Keratinocyte (primary cell): ENCODE results near the gene DLG2. TPM values are rescaled to one million over a fixed set of nuclear protein-coding genes. Genes with fewer than 3 reads are reported as not detected.

Experiments used
- DNase-seq: peaks from one replicate; pipeline ENCODE4 v3.0.0-alpha.2; 2011; ENCODE audit warnings: low read depth, missing footprints, low spot score
- FAIRE-seq: peaks from 2 replicates; lab custom pipeline; 2011; peaks lifted over from hg19 to GRCh38; lab: Jason Lieb, UNC
- H2AFZ ChIP-seq: 2 replicates; pipeline ENCODE4 v1.6.0; 2012; ENCODE audit warnings: low read length, control low read depth, inconsistent platforms; ENCODE audit not compliant: control insufficient read depth
- H3K27ac ChIP-seq: 2 replicates; pipeline ENCODE4 v1.5.1; 2011; ENCODE audit warnings: low read length; ENCODE audit not compliant: control insufficient read depth, insufficient read depth
- H3K27me3 ChIP-seq: 3 replicates; pipeline ENCODE4 v1.6.0; 2011; ENCODE audit warnings: low read length; ENCODE audit not compliant: control insufficient read depth, insufficient read depth; ENCODE audit errors: extremely low read depth
- H3K36me3 ChIP-seq, 2 experiments: 2 replicates in 1 of 2; 3 replicates in 1 of 2; pipeline ENCODE4 v1.5.1; 2011; ENCODE audit warnings: low read length in 2 of 2, mild to moderate bottlenecking in 1 of 2; ENCODE audit not compliant: control insufficient read depth in 2 of 2, insufficient read depth in 2 of 2; ENCODE audit errors: extremely low read depth in 1 of 2
- H3K4me1 ChIP-seq: 3 replicates; pipeline ENCODE4 v1.5.1; 2011; ENCODE audit warnings: low read length; ENCODE audit not compliant: control insufficient read depth, insufficient read depth; ENCODE audit errors: extremely low read depth
- H3K4me2 ChIP-seq: 3 replicates; pipeline ENCODE4 v1.6.0; 2011; ENCODE audit warnings: low read depth, low read length; ENCODE audit not compliant: control insufficient read depth, insufficient read depth; ENCODE audit errors: extremely low read depth
- H3K4me3 ChIP-seq, 3 experiments: fragments of 200-600 bp in 1 of 3; sonication (generic) in 1 of 3; 2 replicates in 2 of 3; 3 replicates in 1 of 3; pipeline ENCODE4 v1.5.1; 2011 to 2016; ENCODE audit warnings: low read length in 3 of 3, mild to moderate bottlenecking in 3 of 3, control low read depth in 2 of 3, inconsistent platforms in 1 of 3, low read depth in 1 of 3, mixed read lengths in 1 of 3, mixed run types in 1 of 3, moderate library complexity in 1 of 3; ENCODE audit not compliant: control insufficient read depth in 2 of 3, insufficient read depth in 2 of 3; ENCODE audit errors: extremely low read depth in 1 of 3
- H3K79me2 ChIP-seq: 2 replicates; pipeline ENCODE4 v1.6.0; 2012; ENCODE audit warnings: low read length; ENCODE audit not compliant: control insufficient read depth, insufficient read depth
- H3K9ac ChIP-seq: 3 replicates; pipeline ENCODE4 v1.6.0; 2011; ENCODE audit warnings: low read length; ENCODE audit not compliant: control insufficient read depth, insufficient read depth; ENCODE audit errors: extremely low read depth
- H3K9me1 ChIP-seq: 3 replicates; pipeline ENCODE4 v1.6.0; 2011; ENCODE audit warnings: low read length; ENCODE audit not compliant: control insufficient read depth, insufficient read depth; ENCODE audit errors: extremely low read depth
- H3K9me3 ChIP-seq: 2 replicates; pipeline ENCODE4 v1.5.1; 2012; ENCODE audit warnings: low read depth, low read length; ENCODE audit not compliant: control insufficient read depth
- H4K20me1 ChIP-seq: 3 replicates; pipeline ENCODE4 v1.6.0; 2011; ENCODE audit warnings: low read length; ENCODE audit not compliant: control insufficient read depth, insufficient read depth; ENCODE audit errors: extremely low read depth
- EZH2 ChIP-seq: IDR thresholded peaks from one replicate; pipeline ENCODE4 v1.6.1; 2012; ENCODE audit warnings: inconsistent platforms, mild to moderate bottlenecking, low read length, moderate library complexity
- dilution Hi-C: fragments of 300-500 bp; cut with MboI; formaldehyde crosslinking; loops from one replicate; pipeline ENCODE4 v1.7.0; 2020; ENCODE audit warnings: low sequenced_read_pairs; ENCODE audit not compliant: extremely low pct_ligation_motif_present
- polyA plus RNA-seq, 5 experiments: library from polyadenylated mRNA; depleted of rRNA in 3 of 5; stranded (reverse) in 3 of 5; stranded (forward) in 1 of 5; unstranded in 1 of 5; fragments of >200 nt; gene quantifications; 1 replicate in 1 of 5; 2 replicates in 3 of 5; 3 replicates in 1 of 5; pipeline versions ENCODE4 v1.2.1 to v1.2.3, GENCODE V29; 2011 to 2012; ENCODE audit warnings: missing spikeins in 2 of 5, low read depth in 1 of 5, low replicate concordance in 1 of 5
- TF ChIP-seq, protein P1 (sequence below), 3 experiments: IDR thresholded peaks in 1 of 3; conservative IDR thresholded peaks in 1 of 3; optimal IDR thresholded peaks in 1 of 3; 2 replicates in 2 of 3; 3 replicates in 1 of 3; pipeline versions ENCODE3 to v1.5.1; 2011; ENCODE audit warnings: low read length in 3 of 3, mild to moderate bottlenecking in 3 of 3, moderate library complexity in 2 of 3, control low read depth in 1 of 3, inconsistent platforms in 1 of 3; ENCODE audit not compliant: insufficient read depth in 2 of 3; ENCODE audit errors: extremely low read depth in 1 of 3

Gene DLG2
- polyA plus RNA-seq, 1 donor (not counting 4 experiments of a cell fraction or from before 2014, with no cell fraction given), result 0.55 TPM

DNA sequence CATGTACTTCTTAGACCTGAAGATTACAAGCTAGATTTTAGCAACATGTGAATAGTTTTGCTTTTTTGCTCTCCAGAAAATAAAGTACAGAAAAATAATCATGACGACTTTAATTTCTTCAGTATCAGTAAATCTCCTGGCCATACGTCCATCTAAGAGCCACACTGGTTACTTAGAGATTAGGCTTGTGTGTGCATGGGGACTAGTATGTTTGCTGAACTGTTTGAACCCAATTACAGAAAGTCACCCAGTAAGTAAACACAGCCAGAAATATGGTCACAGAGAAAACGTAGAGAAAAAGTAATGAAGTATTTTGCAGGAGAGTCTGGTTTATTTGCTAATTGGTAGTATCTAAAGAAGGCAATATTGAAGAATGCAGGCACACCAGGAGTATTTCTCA lies 1287.3 kb downstream of the DLG2 start:
- Histone ChIP-seq H4K20me1 (no peaks in the 10 kb centered on the region), H3K27me3 (no peaks in the 10 kb centered on the region), H3K9me1 (no peaks in the 10 kb centered on the region), H2AFZ (no peak overlapping the region), H3K4me1 (no peaks in the 10 kb centered on the region), H3K4me3 (no peak overlapping the region), H3K36me3 (no peaks in the 10 kb centered on the region), H3K9ac (no peak overlapping the region), H3K79me2 (no peaks in the 10 kb centered on the region), H3K9me3 (no peaks in the 10 kb centered on the region), H3K27ac (no peak overlapping the region), H3K4me2 (no peak overlapping the region)
- dilution Hi-C loops, result no loop called here
- no peak for TF ChIP-seq EZH2
- TF ChIP-seq, protein P1, sequence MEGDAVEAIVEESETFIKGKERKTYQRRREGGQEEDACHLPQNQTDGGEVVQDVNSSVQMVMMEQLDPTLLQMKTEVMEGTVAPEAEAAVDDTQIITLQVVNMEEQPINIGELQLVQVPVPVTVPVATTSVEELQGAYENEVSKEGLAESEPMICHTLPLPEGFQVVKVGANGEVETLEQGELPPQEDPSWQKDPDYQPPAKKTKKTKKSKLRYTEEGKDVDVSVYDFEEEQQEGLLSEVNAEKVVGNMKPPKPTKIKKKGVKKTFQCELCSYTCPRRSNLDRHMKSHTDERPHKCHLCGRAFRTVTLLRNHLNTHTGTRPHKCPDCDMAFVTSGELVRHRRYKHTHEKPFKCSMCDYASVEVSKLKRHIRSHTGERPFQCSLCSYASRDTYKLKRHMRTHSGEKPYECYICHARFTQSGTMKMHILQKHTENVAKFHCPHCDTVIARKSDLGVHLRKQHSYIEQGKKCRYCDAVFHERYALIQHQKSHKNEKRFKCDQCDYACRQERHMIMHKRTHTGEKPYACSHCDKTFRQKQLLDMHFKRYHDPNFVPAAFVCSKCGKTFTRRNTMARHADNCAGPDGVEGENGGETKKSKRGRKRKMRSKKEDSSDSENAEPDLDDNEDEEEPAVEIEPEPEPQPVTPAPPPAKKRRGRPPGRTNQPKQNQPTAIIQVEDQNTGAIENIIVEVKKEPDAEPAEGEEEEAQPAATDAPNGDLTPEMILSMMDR (optimal IDR thresholded peaks at IDR 0.05 in 1 of 3, IDR thresholded peaks at IDR 0.05 in 1 of 3, conservative IDR thresholded peaks at IDR 0.05 in 1 of 3; ENCODE audit: extremely low read depth in 1 of 3, insufficient read depth in 2 of 3, low read length in 3 of 3), result no peak
- DNase-seq, result no peak
- no peak for FAIRE-seq

DNA sequence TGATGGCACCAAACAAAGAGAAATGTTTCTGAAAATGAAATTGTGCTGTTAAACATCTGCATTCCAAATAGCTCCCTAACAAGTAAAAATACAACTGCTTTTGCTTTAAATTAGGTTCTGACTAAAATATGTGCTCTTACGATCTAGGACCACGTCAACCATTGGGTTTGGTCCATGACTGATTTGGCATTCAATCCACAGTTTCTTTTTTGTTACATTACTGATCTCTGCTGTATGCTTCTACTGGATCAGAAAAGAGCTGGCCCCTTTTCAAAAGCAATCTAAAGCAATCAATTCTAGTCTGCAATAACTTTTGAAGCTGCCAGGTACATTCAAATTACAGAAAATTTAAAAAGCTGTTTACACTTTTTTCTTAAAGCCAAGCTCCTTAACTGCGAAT lies 1293.9 kb downstream of the DLG2 start:
- Histone ChIP-seq H2AFZ (no peak overlapping the region), H3K79me2 (no peaks in the 10 kb centered on the region), H3K4me2 (no peak overlapping the region), H3K9me3 (no peaks in the 10 kb centered on the region), H3K27me3 (no peaks in the 10 kb centered on the region), H4K20me1 (no peaks in the 10 kb centered on the region), H3K9ac (no peak overlapping the region), H3K36me3 (no peaks in the 10 kb centered on the region), H3K4me1 (no peaks in the 10 kb centered on the region), H3K9me1 (no peaks in the 10 kb centered on the region), H3K27ac (no peak overlapping the region), H3K4me3 (no peak overlapping the region)
- dilution Hi-C loops, result no loop called here
- DNase-seq (no peak), FAIRE-seq (no peak)
- TF ChIP-seq, protein P1 (optimal IDR thresholded peaks at IDR 0.05 in 1 of 3, IDR thresholded peaks at IDR 0.05 in 1 of 3, conservative IDR thresholded peaks at IDR 0.05 in 1 of 3; ENCODE audit: extremely low read depth in 1 of 3, insufficient read depth in 2 of 3, low read length in 3 of 3), result no peak
- no peak for TF ChIP-seq EZH2
